PFSK-1 (cell line): ENCODE measurements around the gene GLIS1.

Experiments used
- FOXP2 ChIP-seq: optimal IDR thresholded peaks from 2 replicates; pipeline ENCODE3; 2011; ENCODE audit warnings: borderline replicate concordance, control low read depth, inconsistent platforms; ENCODE audit not compliant: insufficient read depth; ENCODE audit errors: extremely low read length, extremely low read depth
- POLR2AphosphoS5 ChIP-seq: IDR thresholded peaks from 2 replicates; pipeline ENCODE4 v1.6.1; 2012; ENCODE audit warnings: low read depth, mild to moderate bottlenecking, control low read depth, low read length, moderate library complexity
- REST ChIP-seq, 2 experiments: IDR thresholded peaks; 2 replicates each; pipeline versions ENCODE4 v1.6.1 to v1.8.0; 2011 to 2012; ENCODE audit warnings: low read depth in 2 of 2, low read length in 2 of 2, control low read depth in 1 of 2, inconsistent platforms in 1 of 2, mild to moderate bottlenecking in 1 of 2, moderate library complexity in 1 of 2; ENCODE audit not compliant: insufficient read depth in 1 of 2
- SIN3A ChIP-seq: IDR thresholded peaks from 2 replicates; pipeline ENCODE4 v1.6.1; 2012; ENCODE audit warnings: mild to moderate bottlenecking, low read length, moderate library complexity, borderline replicate concordance; ENCODE audit not compliant: insufficient read depth
- TAF1 ChIP-seq: IDR thresholded peaks from 2 replicates; pipeline ENCODE4 v1.6.1; 2012; ENCODE audit warnings: low read length, control low read depth, borderline replicate concordance; ENCODE audit not compliant: insufficient read depth

GRCh38 chr1:53483656-53484055 lies 255.3 kb downstream of the GLIS1 start:
- TF ChIP-seq REST (IDR thresholded peaks at IDR 0.05; ENCODE audit: insufficient read depth in 1 of 2, low read depth in 2 of 2, low read length in 2 of 2) (no peak), TAF1 (no peak), FOXP2 (no peak), SIN3A (no peak), POLR2AphosphoS5 (no peak)
